DOHH2 (cell line): ENCODE measurements around the gene HSF2BP.

ENCODE experiments used
- EZH2phosphoT487 ChIP-seq: fragments of 200-600 bp; sonication (generic); IDR thresholded peaks from 2 replicates; pipeline ENCODE4 v1.6.1; 2017; ENCODE audit warnings: borderline replicate concordance, mild to moderate bottlenecking, antibody characterized with exemption, low read length, moderate library complexity, mixed read lengths
- TF ChIP-seq, protein P1 (sequence below): fragments of 200-600 bp; sonication (generic); IDR thresholded peaks from one replicate; pipeline ENCODE4 v1.5.1; 2014; ENCODE audit warnings: antibody characterized with exemption, mild to moderate bottlenecking, low read depth, low read length; ENCODE audit not compliant: poor library complexity, severe bottlenecking

DNA sequence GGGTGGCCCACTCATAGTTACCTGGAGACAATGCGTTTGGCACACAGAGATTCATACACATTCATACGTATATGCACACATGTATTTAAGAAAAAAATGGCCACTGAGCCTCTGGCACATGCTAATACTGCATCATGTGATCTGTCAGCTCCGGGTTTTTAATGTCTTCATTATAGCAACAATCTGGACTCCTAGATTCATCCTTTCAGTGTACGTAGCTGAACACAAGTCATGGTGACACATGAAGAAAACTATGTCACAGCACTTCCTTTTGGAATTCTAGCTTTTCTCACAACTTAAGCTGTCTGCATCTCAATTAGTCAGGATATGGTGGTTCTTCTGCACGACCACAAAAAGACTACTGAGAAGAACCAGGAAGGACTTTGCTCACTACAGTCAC, 24.7 kb downstream of the HSF2BP start:
- TF ChIP-seq, protein P1, sequence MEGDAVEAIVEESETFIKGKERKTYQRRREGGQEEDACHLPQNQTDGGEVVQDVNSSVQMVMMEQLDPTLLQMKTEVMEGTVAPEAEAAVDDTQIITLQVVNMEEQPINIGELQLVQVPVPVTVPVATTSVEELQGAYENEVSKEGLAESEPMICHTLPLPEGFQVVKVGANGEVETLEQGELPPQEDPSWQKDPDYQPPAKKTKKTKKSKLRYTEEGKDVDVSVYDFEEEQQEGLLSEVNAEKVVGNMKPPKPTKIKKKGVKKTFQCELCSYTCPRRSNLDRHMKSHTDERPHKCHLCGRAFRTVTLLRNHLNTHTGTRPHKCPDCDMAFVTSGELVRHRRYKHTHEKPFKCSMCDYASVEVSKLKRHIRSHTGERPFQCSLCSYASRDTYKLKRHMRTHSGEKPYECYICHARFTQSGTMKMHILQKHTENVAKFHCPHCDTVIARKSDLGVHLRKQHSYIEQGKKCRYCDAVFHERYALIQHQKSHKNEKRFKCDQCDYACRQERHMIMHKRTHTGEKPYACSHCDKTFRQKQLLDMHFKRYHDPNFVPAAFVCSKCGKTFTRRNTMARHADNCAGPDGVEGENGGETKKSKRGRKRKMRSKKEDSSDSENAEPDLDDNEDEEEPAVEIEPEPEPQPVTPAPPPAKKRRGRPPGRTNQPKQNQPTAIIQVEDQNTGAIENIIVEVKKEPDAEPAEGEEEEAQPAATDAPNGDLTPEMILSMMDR, result no peak
- no peak for TF ChIP-seq EZH2phosphoT487
